HG03095 (cell line): Measurements from ENCODE around the gene RAB17.
"Not testable (repeated sequence)": the region's sequence is repeated elsewhere in the genome, so short reads cannot be mapped to it uniquely, and the experiment has no call there.

Experiments
- ATAC-seq: cut with Tn5 transposase; IDR thresholded peaks from one replicate; pipeline ENCODE4 v1.9.1; 2021; ENCODE audit warnings: moderate library complexity; ENCODE audit not compliant: unreplicated experiment

Gene RAB17

GRCh38 chr2:237600205-237600846, 9.8 kb upstream of the RAB17 start:
- ATAC-seq, result no peak

GRCh38 chr2:237599465-237600110, 9.1 kb upstream of the RAB17 start:
- ATAC-seq, result no peak

- no peak for ATAC-seq
Measured at GRCh38 chr2:237598468-237599208, 8.1 kb upstream of the RAB17 start.

GRCh38 chr2:237597196-237598145, 6.9 kb upstream of the RAB17 start:
- ATAC-seq, result no peak

GRCh38 chr2:237596520-237597195, 6.1 kb upstream of the RAB17 start:
- no peak for ATAC-seq

- ATAC-seq, result not testable (repeated sequence)
Measured at GRCh38 chr2:237595829-237596519, 5.4 kb upstream of the RAB17 start.

GRCh38 chr2:237594514-237594871, 4.0 kb upstream of the RAB17 start:
- ATAC-seq, result no peak

- no peak for ATAC-seq
Measured at GRCh38 chr2:237593596-237594320, 3.2 kb upstream of the RAB17 start.

- no peak for ATAC-seq
Measured at GRCh38 chr2:237593036-237593435, 2.5 kb upstream of the RAB17 start.

- ATAC-seq, result no peak
Measured at GRCh38 chr2:237592425-237592980, 2.0 kb upstream of the RAB17 start.

- ATAC-seq, result no peak
Measured at GRCh38 chr2:237591141-237591881, 777 bp upstream of the RAB17 start.

GRCh38 chr2:237588044-237588696, 2.4 kb downstream of the RAB17 start:
- ATAC-seq, result no peak

GRCh38 chr2:237585590-237586221, 4.8 kb downstream of the RAB17 start:
- no peak for ATAC-seq

GRCh38 chr2:237583385-237584295, 6.9 kb downstream of the RAB17 start:
- no peak for ATAC-seq

GRCh38 chr2:237581751-237582746, 8.5 kb downstream of the RAB17 start:
- no peak for ATAC-seq
